ENCODE data around the gene STRAP. TPM values are rescaled to one million over a fixed set of nuclear protein-coding genes. Genes with fewer than 3 reads are reported as not detected.

The STRAP gene
- total and polyA plus RNA-seq, 2 of the 13 experiments (the other 11 are each of a cell fraction or from before 2014, with no cell fraction given) = 66.9 to 118 TPM

GRCh38 chr12:15880721-15881120 lies 1.5 kb upstream of the STRAP start:
- ChIA-PET POLR2A (interaction anchor here (2.7 kb wide), 1 partner anchor 23 kb away, joined by 6 read pairs; no protein-coding TSS in a partner anchor), CTCF (ENCODE audit: low intra/inter-chr PET ratio, low total read pairs) (no interaction called here)
- BruUV-seq (replicated peaks) = no TSS peak
- H3K36me3 ChIP-seq (replicated peaks in 1 of 2; ENCODE audit: control insufficient read depth in 1 of 2, insufficient read depth in 2 of 2, low read length in 2 of 2) = no peaks in the 10 kb centered on the region; a peak in 1 of 5 replicates
- peak overlapping the region; percentile 74 for H3K4me2 ChIP-seq (ENCODE audit: low read depth, low read length)
- H3K9ac ChIP-seq (ENCODE audit: insufficient read depth, low read depth, low read length) = no peak overlapping the region
- peaks cover 0 to 6% of the 10 kb centered on the region in 2 experiments; a peak in 1 of 5 replicates for H3K27me3 ChIP-seq (ENCODE audit: control insufficient read depth in 1 of 2, insufficient read depth in 2 of 2, low read length in 2 of 2)
- in situ Hi-C loops (cut with HindIII; ENCODE audit: extremely low pct_ligation_motif_present, low pct_unique_long_range_greater_than_20kb) (no loop called here), intact Hi-C loops (cut with micrococcal nuclease; ENCODE audit: unreplicated experiment) (loop anchor here (10.0 kb wide), 1 partner anchor 1106 kb away; a partner anchor contains a TSS)
- ATAC-seq = no peak
- H3K27ac ChIP-seq (ENCODE audit: extremely low read length, insufficient read depth, low read length) = no peak overlapping the region
- FAIRE-seq = no peak
- H2AFZ ChIP-seq (ENCODE audit: low read length) = peak overlapping the region; percentile 84
- peaks cover 31% of the 10 kb centered on the region for H3K4me1 ChIP-seq (ENCODE audit: insufficient read depth, low read length)
- 93% methylated on average over 3 of the region's 3 CpGs for WGBS (ENCODE audit: low lambda C conversion rate)
- DNase-seq (ENCODE audit: low spot score) = no peak
- no peak for TF ChIP-seq PRDM4 (CRISPR knock-in tag; IDR thresholded peaks at IDR 0.05; ENCODE audit: borderline replicate concordance)
- TF ChIP-seq ZKSCAN1 (IDR thresholded peaks at IDR 0.05; ENCODE audit: low read length) = no peak
- TF ChIP-seq ZNF253 (CRISPR knock-in tag; IDR thresholded peaks at IDR 0.05; ENCODE audit: borderline replicate concordance) = no peak
- 0 out of 2 replicates have a peak, but pooled peaks have one; percentile 50 for TF ChIP-seq CC2D1A (CRISPR knock-in tag; IDR thresholded peaks at IDR 0.05)
- TF ChIP-seq ZSCAN12 (CRISPR knock-in tag; IDR thresholded peaks at IDR 0.05) = no peak
- 0 out of 6 replicates have a peak overlapping the region, but pooled peaks of 1 of the 3 experiments have one; percentile 96 for H3K4me3 ChIP-seq (replicated peaks in 1 of 3; ENCODE audit: insufficient read depth in 1 of 3, low read depth in 2 of 3, low read length in 3 of 3)
- peaks cover 17% of the 10 kb centered on the region for H4K20me1 ChIP-seq (ENCODE audit: insufficient read depth, low read length)
- no peaks in the 10 kb centered on the region for H3K9me3 ChIP-seq (ENCODE audit: low read length)
- H3K79me2 ChIP-seq (ENCODE audit: insufficient read depth, low read length) = peaks cover 31% of the 10 kb centered on the region

- Histone ChIP-seq H2AFZ (ENCODE audit: low read length) (no peak overlapping the region), H3K27me3 (ENCODE audit: control insufficient read depth in 1 of 2, insufficient read depth in 2 of 2, low read length in 2 of 2) (peaks cover 0 to 6% of the 10 kb centered on the region in 2 experiments; a peak in 1 of 5 replicates), H3K4me1 (ENCODE audit: insufficient read depth, low read length) (peaks cover 50% of the 10 kb centered on the region), H3K27ac (ENCODE audit: extremely low read length, insufficient read depth, low read length) (peak overlapping the region; percentile 94), H3K9ac (ENCODE audit: insufficient read depth, low read depth, low read length) (peak overlapping the region; percentile 95), H3K4me3 (replicated peaks in 1 of 3; ENCODE audit: insufficient read depth in 1 of 3, low read depth in 2 of 3, low read length in 3 of 3) (peak overlapping the region; percentile 77 to 99 (median 96)), H3K36me3 (replicated peaks in 1 of 2; ENCODE audit: control insufficient read depth in 1 of 2, insufficient read depth in 2 of 2, low read length in 2 of 2) (peaks cover 3 to 6% of the 10 kb centered on the region in 2 experiments; a peak in 4 of 5 replicates), H3K9me3 (ENCODE audit: low read length) (no peaks in the 10 kb centered on the region), H3K4me2 (ENCODE audit: low read depth, low read length) (peak overlapping the region; percentile 92), H4K20me1 (ENCODE audit: insufficient read depth, low read length) (peaks cover 26% of the 10 kb centered on the region), H3K79me2 (ENCODE audit: insufficient read depth, low read length) (peaks cover 59% of the 10 kb centered on the region)
- no peak for ATAC-seq
- ChIA-PET POLR2A (interaction anchor here (1.0 to 2.7 kb wide), 3 partner anchors 26 to 138 kb away, joined by 3 to 8 read pairs (median 6); partner anchors contain the start of gene DERA), CTCF (ENCODE audit: low intra/inter-chr PET ratio, low total read pairs) (no interaction called here)
- DNase-seq (ENCODE audit: low spot score) = no peak
- no TSS peak for BruUV-seq (replicated peaks)
- WGBS (ENCODE audit: low lambda C conversion rate) = 27% methylated on average over 6 of the region's 6 CpGs
- no peak for FAIRE-seq
- in situ Hi-C loops (cut with HindIII; ENCODE audit: extremely low pct_ligation_motif_present, low pct_unique_long_range_greater_than_20kb) = no loop called here
- intact Hi-C loops (cut with micrococcal nuclease; ENCODE audit: unreplicated experiment) = loop anchor here (10.0 kb wide), 1 partner anchor 1109 kb away; a partner anchor contains a TSS
- TF ChIP-seq RBFOX2 (IDR thresholded peaks at IDR 0.05; ENCODE audit: low read depth, low read length) (0 out of 2 replicates have a peak, but pooled peaks have one; percentile 32), SOX6 (IDR thresholded peaks at IDR 0.05) (no peak), SOX6 (CRISPR knock-in tag; IDR thresholded peaks at IDR 0.05) (no peak), KLF16 (CRISPR knock-in tag; IDR thresholded peaks at IDR 0.05) (0 out of 4 replicates have a peak, but pooled peaks of 1 of the 2 experiments have one; percentile 21)
These were observed 1.3 kb downstream of the STRAP start for GRCh38 chr12:15883536-15883935.

Measured in HepG2 (cell line).